HL-60/S4 (cell line): ENCODE results near the gene NKIRAS2.
"Not testable (repeated sequence)": the region's sequence is repeated elsewhere in the genome, so short reads cannot be mapped to it uniquely, and the experiment has no call there.

Source experiments
- in situ Hi-C: fragments of 300-500 bp; cut with MboI; formaldehyde crosslinking; loops from 2 replicates; pipeline ENCODE4 v1.14.3; 2022; ENCODE audit warnings: low sequenced_read_pairs

NKIRAS2 gene

DNA sequence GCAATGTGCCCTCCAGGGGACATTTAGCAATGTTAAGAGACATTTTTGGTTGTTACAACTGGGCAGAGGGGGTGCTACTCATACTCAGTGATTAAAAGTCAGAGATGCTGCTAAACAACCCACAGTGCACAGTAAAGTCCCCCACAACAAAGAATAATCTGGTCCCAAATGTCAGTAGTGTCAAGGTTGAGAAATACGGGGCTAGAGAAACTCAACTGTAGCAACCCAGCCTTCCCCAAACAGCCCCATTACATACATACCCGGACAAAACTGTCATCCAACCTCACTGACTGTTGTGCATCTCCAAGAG is 23.1 kb upstream of the NKIRAS2 start:
- in situ Hi-C loops = no loop called here

DNA sequence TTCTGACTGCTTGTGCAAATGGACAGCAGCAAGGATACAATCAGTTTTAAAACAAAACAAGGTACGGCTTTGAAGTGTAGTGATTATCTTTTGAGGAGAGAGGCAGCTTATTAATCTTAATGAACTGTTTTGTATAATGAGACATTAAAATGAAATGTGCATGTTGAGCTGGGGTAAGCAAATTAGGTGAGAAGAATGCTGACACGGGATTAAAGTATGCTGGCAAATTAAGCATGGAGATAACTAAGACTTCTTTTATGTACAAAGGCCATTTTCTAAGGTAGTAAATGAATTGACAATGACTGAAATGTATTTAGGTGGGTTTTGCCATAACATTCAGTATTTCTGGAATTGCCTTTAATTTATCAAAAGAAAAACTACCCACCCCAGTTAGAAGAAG is 21.4 kb upstream of the NKIRAS2 start:
- in situ Hi-C loops = no loop called here

DNA sequence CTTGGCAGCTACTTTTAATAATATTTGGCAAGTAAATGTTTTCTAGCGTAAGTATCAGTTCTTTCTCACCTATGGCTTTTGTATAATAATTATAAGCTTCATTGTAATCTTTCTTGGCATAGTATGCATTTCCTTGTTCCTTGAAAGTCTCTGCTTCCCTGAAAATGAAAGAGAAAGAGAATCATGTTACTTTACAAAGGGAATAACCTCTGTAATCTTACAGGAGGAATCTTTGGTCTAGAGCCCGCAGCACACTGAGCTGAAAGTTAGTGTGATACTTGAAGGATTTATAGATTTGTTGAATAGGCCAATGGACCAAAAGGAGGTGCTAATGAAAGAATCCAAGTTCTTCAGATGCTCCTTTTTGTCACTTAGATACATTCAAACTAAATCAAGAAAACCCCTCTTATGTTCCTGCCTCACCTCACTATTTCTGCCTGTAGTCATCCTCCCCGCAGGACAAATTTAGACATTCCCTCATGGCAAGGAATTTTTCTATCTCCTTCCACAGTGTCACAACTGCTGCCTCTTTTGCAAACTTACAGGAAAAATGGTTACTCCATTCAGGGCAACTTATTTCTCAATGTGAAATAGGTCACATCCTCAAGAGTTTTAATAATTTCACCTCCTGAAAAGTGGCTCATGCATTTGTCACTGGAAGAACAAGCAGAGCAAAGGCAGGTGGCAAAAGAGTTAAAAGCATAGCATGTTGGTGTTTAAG is 19.3 kb upstream of the NKIRAS2 start:
- in situ Hi-C loops = no loop called here

DNA sequence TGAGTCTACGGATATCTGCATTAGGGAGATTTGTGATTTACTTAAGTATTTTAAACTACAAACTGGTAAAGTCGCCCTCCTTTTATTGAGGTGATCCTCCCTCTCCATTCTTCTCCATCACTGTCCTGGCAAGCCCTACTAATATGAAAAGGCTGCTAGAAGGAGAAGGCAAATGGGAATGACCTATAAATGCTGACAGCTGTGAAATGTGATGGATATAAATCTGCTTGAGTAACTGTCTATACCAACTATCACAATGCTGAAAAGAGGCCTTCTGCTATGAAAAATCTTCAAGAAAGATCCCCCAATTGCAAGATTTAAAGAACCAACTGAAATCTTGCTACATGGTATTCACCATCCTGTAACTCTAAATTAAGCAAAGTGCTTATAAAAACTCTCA is 18.2 kb upstream of the NKIRAS2 start:
- in situ Hi-C loops = no loop called here

DNA sequence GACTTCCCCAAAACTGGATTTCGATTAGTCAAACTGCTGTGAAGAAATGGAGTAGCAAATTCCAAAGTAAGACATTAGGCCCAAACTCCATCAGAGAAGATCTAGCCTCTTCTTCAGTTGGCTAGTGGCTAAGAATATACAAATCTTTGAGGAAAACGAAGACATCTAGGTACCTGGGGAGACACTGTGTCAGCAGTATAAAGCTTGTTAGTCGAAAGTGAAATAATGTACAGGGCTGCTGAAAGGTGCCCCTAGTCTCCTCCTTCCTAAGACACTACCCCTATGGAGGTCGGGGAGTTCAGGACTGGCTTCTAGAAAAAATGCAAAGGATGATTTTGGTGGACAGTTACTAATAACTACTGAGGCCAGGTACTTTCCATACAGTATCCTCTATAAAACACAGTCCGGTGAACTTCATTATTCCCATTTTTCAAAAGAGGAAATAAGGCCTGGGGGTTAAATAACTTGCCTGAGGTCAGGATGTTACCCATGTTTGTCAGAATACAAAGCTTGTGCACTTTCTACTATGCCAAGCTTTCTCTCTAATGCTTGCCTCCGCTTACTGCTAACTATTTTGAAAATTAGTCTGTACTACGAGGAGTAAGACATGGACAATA is 17.6 kb upstream of the NKIRAS2 start:
- in situ Hi-C loops = no loop called here

DNA sequence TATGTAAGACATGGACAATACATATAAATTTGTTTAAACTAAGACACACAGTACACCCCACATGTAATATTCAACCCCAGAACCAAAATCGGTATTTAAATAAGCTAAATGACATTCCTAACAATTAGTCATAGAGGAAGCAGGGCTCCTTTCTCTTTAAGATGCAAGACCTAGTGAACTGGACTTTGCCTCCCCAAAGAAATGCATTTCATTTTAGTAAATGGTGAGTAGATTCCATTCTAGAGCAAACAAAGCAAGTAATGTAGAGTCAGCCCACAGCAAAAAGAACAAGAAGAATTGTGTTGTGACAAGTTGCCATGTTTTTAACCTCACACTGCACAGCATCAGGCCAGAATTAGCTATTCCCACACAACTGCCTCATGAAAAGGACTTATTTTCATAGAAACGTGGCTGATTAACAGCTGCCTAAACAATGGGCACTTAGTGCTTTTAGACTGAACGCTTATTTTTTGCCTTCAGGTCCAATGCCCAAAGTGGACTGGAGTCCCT is 17.0 kb upstream of the NKIRAS2 start:
- in situ Hi-C loops = no loop called here

DNA sequence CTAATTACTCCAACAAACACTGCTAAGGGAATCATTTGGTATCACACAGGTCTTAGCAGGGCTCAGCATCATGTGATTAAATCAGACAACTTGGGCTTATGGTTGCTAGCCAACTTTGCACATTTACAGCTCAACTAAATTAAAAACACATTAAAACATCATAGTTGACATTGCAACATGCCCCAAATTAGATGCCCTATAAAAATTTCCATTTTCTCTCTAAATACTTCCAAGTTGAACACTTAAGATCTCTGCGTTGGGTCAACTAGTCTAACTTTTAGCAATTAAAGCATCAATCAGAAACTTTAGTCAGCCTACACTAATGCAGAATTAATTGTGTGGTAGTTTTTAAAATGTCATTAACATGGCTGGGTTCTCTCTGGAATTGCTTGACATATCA is 14.7 kb upstream of the NKIRAS2 start:
- in situ Hi-C loops = no loop called here

DNA sequence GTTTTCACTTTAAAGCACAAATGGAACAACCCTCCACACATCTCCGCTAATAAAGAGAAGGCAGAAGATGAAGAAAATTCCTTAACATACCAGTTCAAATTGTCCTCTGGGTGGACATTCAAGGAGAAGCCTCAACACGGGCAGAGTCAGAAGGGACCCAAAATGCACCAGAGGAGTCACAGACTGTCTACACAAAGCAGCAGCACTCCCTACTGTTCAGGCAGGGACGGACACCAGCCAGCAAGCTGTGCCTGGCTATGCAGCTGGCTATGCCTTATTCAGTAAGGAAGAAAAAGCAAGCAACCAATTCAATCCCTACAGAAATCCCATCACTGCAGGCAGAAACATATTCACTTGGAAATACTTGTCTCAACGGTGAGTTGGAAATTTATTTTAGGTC is 10.7 kb upstream of the NKIRAS2 start:
- in situ Hi-C loops = no loop called here

DNA sequence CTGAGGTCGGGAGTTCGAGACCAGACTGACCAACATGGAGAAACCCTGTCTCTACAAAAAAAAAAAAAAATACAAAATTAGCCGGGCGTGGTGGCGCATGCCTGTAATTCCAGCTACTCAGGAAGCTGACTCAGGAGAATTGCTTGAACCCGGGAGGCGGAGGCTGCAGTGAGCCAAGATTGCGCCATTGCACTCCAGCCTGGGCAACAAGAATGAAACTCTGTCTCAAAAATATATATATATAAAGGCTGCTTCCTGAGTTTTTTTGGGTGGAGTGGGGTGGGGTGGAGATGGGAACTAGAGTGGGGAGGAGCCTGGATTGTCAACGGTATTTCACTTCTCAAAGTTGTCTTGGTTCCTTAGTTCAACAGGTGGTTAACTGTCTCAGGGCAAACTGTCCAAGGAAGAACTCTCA is 9.6 kb upstream of the NKIRAS2 start:
- in situ Hi-C loops = not testable (repeated sequence)

DNA sequence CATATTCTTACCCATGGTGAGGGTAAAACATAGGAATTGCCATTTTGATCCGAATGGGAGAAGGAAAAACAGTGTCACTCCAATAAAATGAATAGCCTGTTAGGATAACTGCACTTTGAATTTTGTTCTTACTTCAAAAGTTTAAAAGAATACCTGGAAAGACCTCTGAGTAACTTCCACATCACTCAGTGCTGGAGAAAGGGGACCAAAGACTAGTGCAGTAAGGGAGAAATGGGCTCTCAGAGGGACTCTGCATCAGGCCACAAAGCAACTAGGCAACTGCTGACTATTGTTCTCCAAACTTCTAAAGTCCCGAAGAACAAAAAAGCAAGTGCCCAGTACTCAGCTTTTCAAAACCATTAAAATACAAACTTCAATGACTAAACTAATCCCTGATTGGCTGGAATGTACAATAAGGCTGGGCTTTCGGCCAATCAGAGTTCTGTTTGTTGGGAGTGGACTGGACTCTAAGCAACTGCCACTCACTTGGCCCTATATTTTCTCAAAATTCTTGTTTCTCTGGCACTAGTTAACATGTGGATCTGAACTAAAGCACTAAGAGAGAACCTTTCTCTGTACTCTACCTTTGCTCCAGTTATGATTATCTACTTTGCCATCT is 8.9 kb upstream of the NKIRAS2 start:
- in situ Hi-C loops = no loop called here

DNA sequence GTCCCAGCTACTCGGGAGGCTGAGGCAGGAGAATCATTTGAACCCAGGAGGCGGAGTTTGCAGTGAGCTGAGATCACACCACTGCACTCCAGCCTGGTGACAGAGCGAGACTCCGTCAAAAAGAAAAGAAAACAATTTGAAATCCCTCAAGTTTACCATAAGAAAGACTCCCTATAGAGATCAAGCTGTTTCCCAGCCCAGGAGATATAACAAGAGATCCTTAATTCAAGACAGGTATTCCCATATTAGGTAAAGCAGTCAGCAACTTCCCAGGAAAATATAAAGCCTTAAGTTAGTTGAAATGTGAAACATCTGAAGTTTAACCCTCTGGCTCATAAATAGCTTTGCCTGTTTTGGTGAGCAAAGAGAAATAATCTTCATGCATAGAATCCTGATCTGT is 7.5 kb upstream of the NKIRAS2 start:
- in situ Hi-C loops = not testable (repeated sequence)

DNA sequence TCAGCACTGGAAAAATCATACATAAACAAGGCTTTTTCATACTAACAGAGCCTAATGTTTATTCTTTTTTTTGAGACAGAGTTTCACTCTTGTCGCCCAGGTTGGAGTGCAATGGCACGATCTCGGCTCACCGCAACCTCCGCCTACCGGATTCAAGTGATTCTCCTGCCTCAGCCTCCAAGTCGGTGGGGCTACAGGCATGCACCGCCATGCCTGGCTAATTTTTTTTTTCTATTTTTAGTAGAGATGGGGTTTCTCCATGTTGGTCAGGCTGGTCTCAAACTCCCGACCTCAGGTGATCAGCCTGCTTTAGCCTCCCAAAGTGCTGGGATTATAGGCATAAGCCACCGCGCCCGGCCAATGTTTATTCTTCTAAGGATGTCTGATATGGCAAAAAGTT is 6.2 kb upstream of the NKIRAS2 start:
- in situ Hi-C loops = not testable (repeated sequence)

DNA sequence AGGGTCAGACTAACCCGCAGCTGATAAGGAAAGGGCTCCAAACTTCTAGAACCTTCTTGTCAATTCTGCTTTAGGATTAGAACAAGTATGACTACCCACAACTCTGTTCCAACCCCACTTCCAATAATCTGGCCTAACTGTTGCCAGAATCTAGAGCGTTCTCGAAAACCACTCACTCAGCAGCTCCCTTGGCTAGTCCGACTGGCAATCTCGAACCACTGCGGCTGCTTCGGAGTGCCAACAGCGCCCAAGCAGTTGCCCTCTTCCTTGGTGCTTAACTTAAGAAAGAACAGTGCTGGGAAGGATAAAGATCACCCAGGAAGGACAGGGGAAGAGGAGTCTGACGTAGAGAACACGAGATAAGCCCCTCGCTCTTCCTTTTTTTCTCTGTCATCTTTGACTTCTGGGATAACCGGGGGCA is 3.5 kb upstream of the NKIRAS2 start:
- in situ Hi-C loops = no loop called here

DNA sequence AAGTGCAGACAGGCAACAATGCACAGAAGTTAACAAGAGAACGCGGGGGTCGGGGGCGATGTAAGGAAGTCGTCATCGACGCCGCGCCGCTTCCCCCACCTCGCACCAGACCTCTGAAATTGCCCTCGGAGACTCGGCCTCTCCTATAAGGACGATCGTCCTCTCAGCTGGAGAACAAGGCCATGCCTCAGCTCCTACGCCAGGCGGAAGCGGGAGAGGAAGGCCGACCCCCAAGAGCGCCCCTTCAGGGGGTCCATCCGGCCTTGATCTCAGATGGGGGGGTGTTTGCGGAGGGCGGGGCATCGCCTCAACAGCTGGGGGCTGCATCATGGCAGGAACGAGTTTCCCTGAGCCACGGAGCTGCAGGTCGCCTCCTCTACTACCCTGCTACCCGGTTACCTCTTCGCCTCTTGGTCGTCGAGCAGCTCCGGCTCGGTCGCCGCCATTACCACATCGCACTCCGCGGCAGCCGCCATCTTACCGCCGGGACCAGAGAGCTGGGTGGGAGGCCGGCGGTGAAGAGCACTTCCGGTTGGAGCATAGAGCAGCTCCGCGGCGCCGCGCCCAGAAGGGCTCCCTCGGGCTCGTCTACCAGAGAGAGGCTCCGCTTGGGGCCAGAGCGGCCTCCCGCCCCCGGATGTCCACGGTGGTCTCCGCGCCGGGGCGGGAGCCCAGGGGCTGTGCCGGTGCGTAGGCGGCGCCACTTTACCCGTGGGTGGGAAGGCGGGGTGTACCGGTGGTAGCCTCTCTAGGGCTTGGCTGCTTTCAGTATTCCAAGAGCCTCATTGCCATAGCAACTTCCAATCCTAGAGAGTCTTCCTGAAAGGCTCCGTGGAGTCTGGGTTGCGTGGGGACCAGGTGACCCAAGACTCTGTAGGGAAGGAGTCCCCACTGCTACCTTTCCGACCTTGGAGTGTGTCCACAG is 2.7 kb upstream of the NKIRAS2 start, which contains the start of gene DNAJC7:
TSS of gene DNAJC7 (minus strand) at position 499 of the 925 bp plus-strand sequence. CDS start at position 476, 23 bp downstream.
- in situ Hi-C loops = no loop called here

DNA sequence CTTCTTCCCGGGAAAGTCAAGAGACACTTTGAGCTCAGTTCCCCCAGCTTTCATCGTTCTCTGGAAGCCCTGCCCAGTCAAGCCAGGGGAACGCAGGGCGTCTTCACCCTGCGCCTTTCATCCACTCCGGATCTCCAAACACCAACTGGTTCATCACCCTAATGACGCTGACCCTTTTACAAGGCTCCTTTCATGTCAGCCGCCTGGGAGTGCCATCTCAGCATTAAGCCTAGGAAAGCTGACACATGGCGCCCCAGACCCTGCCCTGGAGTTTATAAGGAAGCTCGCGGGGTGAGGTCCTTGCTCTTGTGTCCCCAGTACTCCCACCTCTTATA is 2.1 kb upstream of the NKIRAS2 start:
- in situ Hi-C loops = no loop called here

DNA sequence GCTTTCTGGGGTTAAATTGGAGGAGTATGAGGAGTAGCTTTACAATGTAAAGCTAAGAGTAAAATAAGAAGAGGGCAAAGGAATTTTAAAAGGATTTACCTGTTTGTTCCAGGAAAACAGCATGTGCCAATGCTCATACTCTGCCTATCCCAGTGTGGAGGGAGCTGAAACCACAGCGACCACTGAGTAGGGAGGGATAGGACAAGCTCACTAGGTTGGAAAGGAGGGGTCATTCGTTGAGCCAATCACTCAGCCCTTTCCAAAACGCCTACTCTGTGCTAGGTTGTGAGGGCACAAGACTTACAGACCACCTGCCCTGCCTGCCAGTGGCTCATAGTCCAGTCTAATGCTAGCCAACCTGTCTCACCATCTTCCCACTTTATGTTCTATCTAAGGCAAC is 1.6 kb upstream of the NKIRAS2 start:
- in situ Hi-C loops = no loop called here

DNA sequence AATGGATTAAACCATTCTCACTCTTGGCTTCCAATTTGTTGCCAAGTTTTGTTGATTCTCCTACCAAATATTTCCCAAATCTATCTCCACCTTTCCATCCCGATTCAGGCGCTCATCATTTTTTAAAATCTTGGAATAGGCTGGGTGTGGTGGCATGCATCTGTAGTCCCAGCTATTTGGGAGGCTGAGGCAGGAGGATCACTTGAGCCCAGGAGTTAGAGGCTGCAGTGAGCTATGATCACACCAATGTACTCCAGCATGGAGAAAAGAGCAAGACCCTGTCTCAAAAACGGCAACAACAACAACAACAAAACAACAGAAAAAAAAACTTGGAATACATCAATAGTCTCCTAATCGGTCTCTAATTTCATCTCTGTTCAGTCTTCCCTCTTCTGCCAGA is 902 bp upstream of the NKIRAS2 start:
- in situ Hi-C loops = no loop called here

DNA sequence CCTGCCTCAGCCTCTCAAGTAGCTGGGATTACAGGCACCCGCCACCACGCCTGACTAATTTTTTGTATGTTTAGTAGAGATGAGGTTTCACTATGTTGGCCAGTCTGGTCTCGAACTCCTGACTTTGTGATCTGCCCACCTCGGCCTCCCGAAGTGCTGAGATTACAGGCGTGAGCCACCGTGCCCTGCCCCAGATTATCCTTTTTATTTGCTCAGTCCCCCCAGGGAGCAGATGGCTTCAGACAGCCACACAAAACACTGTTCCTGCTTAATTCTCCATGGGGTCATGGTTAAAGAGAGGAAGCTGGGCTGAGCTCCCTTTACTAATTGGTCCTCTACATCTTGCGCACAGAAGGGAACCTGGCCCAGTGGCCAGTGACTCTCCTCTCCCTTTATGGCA is 955 bp downstream of the NKIRAS2 start:
- in situ Hi-C loops = not testable (repeated sequence)

DNA sequence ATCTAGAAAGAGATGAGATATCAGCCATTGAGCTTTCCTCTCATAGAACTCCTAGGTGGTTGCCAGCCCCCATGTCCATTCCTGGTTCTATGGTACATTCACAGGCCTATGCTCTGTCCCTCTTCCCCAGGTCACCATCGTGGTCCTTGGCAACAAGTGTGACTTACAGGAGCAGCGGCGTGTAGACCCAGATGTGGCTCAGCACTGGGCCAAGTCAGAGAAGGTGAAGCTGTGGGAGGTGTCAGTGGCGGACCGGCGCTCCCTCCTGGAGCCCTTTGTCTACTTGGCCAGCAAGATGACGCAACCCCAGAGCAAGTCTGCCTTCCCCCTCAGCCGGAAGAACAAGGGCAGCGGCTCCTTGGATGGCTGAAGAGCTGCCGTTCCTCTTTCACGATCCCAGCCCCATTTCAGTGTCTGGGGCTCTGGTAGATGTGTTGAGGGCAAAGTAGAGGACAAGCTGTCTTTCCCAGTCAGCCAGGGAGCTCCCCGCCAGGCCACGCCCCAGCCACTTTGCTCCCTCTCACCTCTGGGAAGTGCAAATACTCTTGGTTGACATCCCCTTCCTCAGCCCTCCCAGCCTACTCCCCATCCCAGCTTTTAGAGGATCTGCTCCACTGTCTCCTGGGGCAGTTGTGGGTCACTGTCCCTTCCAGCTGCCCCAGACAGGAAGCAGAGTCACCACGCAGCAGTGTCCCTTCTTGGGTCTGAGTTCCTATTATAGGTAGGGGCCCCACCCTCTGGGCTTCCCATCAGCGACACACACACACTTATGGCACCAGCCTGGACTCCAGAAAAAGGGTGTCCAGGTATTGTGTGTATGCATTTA is 3.8 kb downstream of the NKIRAS2 start:
- in situ Hi-C loops = no loop called here

DNA sequence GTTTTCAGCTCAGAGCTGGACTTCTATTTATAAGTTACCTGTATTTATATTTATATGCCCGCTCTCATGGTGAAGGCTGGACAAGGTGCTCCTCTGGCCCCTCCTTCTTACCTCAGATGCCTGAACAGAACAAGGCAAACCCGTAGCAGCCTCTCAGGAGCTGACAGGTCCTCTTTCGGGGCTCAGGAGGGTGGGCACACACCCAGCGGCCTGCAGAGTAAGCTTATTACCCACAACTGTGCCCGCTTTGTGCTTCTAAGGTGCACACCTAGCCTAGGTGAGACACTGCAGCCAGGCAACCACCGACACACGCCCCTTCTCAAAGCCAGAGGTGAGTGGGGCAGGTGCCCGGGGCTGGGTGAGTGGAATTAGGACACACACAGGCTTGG is 5.3 kb downstream of the NKIRAS2 start:
- in situ Hi-C loops = no loop called here
